HFFc6 (cell line): ENCODE data around the gene RUNX3. TPM values are rescaled to one million over a fixed set of nuclear protein-coding genes. Genes with fewer than 3 reads are reported as not detected.

Experiments used
- DNase-seq: peaks from one replicate; pipeline ENCODE4 v3.0.0-alpha.2; 2018
- H3K27ac Mint-ChIP-seq: 2 replicates; pipeline ENCODE4 v1.8.0; 2020; ENCODE audit warnings: mild to moderate bottlenecking, mixed read lengths
- H3K27me3 Mint-ChIP-seq: 2 replicates; pipeline ENCODE4 v1.8.0; 2021; ENCODE audit warnings: mild to moderate bottlenecking, moderate library complexity, mixed read lengths; ENCODE audit not compliant: insufficient read depth
- H3K36me3 Mint-ChIP-seq: 2 replicates; pipeline ENCODE4 v1.8.0; 2021; ENCODE audit warnings: low read depth, mixed read lengths
- H3K4me1 Mint-ChIP-seq: 2 replicates; pipeline ENCODE4 v1.8.0; 2020; ENCODE audit warnings: low read depth, mixed read lengths
- H3K4me3 Mint-ChIP-seq: 2 replicates; pipeline ENCODE4 v1.8.0; 2020; ENCODE audit warnings: mild to moderate bottlenecking, moderate library complexity, mixed read lengths
- H3K9me3 Mint-ChIP-seq: 2 replicates; pipeline ENCODE4 v1.8.0; 2020; ENCODE audit warnings: mild to moderate bottlenecking, mixed read lengths
- total RNA-seq, 6 experiments: library from RNA; stranded (reverse); fragmentation: NEBNext Ultra II Directional; extraction: Animal tissue kit (Norgen Biotek cat#: 25700); gene quantifications; 2 replicates in 1 of 6; 3 replicates in 5 of 6; pipeline ENCODE4 v1.2.3, GENCODE V29; 2021
- TF ChIP-seq, protein P1 (sequence below): fragments of 200-600 bp; sonication (generic); IDR thresholded peaks from 2 replicates; pipeline ENCODE4 v1.5.0; 2021; ENCODE audit warnings: antibody characterized with exemption, mild to moderate bottlenecking

The RUNX3 gene
- total RNA-seq, 6 experiments from 2014 or later, result not detected

DNA sequence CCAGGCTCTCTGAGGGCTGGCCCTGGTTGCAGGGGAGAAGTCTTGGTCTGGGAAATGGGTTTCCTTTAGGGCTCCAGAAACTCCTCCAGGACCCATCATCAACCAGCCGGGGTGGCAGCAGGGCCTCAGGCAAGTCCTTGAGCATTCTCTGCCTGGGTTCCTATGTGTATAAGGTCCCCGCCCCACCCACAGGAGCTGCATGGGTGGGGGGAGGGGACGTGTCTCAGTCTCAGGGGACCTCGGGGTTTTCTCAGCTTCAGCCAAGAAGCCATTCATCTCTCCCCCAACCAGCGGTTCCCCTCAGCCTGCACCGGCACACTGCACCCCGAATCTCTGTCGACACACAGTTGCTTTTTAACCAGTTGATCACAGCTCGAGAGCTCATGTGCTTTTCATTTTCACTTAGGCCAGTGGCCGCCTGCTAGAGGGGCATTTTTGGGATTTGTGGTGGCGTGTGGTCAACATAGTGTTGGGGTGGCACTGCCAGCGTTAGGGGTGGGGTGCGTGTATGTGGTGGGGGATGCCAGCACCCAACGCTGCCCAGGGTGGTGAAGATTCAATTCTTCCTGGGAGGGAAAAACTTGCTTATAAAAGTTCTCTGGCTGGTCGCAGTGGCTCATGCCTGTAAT, 6.5 kb downstream of the RUNX3 start:
- peaks cover 25% of the 10 kb centered on the region for H3K4me1 Mint-ChIP-seq
- H3K36me3 Mint-ChIP-seq, result no peaks in the 10 kb centered on the region
- H3K27ac Mint-ChIP-seq, result no peak overlapping the region
- no peaks in the 10 kb centered on the region for H3K9me3 Mint-ChIP-seq
- no peak overlapping the region for H3K4me3 Mint-ChIP-seq
- no peak for DNase-seq
- TF ChIP-seq, protein P1, sequence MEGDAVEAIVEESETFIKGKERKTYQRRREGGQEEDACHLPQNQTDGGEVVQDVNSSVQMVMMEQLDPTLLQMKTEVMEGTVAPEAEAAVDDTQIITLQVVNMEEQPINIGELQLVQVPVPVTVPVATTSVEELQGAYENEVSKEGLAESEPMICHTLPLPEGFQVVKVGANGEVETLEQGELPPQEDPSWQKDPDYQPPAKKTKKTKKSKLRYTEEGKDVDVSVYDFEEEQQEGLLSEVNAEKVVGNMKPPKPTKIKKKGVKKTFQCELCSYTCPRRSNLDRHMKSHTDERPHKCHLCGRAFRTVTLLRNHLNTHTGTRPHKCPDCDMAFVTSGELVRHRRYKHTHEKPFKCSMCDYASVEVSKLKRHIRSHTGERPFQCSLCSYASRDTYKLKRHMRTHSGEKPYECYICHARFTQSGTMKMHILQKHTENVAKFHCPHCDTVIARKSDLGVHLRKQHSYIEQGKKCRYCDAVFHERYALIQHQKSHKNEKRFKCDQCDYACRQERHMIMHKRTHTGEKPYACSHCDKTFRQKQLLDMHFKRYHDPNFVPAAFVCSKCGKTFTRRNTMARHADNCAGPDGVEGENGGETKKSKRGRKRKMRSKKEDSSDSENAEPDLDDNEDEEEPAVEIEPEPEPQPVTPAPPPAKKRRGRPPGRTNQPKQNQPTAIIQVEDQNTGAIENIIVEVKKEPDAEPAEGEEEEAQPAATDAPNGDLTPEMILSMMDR, result no peak
- peaks cover 45% of the 10 kb centered on the region for H3K27me3 Mint-ChIP-seq

GRCh38 chr1:24921938-24922662, 8.0 kb downstream of the RUNX3 start:
- DNase-seq, result no peak
- TF ChIP-seq, protein P1, result no peak
- Mint-ChIP-seq H3K27me3 (peaks cover 33% of the 10 kb centered on the region), H3K4me3 (no peak overlapping the region), H3K27ac (no peak overlapping the region), H3K36me3 (no peaks in the 10 kb centered on the region), H3K4me1 (peaks cover 25% of the 10 kb centered on the region), H3K9me3 (no peaks in the 10 kb centered on the region)

DNA sequence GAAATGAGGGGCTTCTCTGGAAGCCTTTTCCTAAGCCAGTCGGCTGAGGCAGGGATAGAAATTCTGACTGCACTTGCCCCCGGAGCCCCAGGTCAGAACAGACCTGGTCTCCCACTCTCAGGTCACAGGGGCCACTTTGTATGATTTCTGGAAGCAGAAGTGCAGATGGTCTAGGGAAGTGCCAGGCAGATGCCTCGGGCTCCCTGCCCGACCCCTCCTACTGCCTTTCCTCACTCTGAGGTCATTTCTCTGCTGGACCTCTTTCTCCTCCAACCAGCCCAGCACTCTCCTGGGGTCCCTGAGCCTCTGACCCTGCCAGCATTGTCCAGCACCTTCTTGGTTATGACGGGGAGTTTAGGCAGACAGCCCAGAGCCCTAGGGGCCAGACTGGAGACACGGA, 8.7 kb downstream of the RUNX3 start:
- no peaks in the 10 kb centered on the region for H3K36me3 Mint-ChIP-seq
- peaks cover 32% of the 10 kb centered on the region for H3K27me3 Mint-ChIP-seq
- H3K4me3 Mint-ChIP-seq, result no peak overlapping the region
- TF ChIP-seq, protein P1, result no peak
- H3K9me3 Mint-ChIP-seq, result no peaks in the 10 kb centered on the region
- no peak for DNase-seq
- H3K4me1 Mint-ChIP-seq, result peaks cover 23% of the 10 kb centered on the region
- H3K27ac Mint-ChIP-seq, result no peak overlapping the region

DNA sequence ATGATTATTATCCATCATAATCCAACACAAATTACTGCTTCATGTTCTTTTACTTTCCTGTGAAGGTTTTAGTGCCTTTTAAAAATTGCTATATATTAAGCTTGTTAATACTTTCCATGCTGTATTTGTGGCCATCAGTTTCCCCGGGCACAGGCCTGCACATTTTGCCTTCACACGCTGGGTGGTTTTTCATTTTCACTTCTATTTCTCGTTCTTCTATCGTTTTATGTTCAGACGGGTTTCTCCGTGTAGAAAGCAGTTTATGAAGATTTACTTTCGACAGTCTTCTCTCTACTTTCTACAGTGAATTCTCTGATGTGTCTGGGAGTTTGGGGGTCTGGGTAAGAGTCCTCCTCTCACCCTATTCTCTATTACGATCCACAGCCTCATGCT, 9.5 kb downstream of the RUNX3 start:
- Mint-ChIP-seq H3K27me3 (peaks cover 25% of the 10 kb centered on the region), H3K4me3 (peak overlapping the region; percentile 72), H3K9me3 (no peaks in the 10 kb centered on the region), H3K36me3 (no peaks in the 10 kb centered on the region), H3K4me1 (peaks cover 15% of the 10 kb centered on the region), H3K27ac (no peak overlapping the region)
- DNase-seq, result no peak
- TF ChIP-seq, protein P1, result no peak

GRCh38 chr1:24919791-24920532, 10.1 kb downstream of the RUNX3 start:
- H3K9me3 Mint-ChIP-seq, result no peaks in the 10 kb centered on the region
- H3K4me3 Mint-ChIP-seq, result peak overlapping the region; percentile 72
- TF ChIP-seq, protein P1, result no peak
- peak; percentile 48 for DNase-seq
- H3K4me1 Mint-ChIP-seq, result peaks cover 17% of the 10 kb centered on the region
- H3K36me3 Mint-ChIP-seq, result no peaks in the 10 kb centered on the region
- H3K27me3 Mint-ChIP-seq, result peaks cover 19% of the 10 kb centered on the region
- H3K27ac Mint-ChIP-seq, result no peak overlapping the region
